Measurements from ENCODE around the gene PCDHA13. TPM values are rescaled to one million over a fixed set of nuclear protein-coding genes. Genes with fewer than 3 reads are reported as not detected.
"Not testable (repeated sequence)": the region's sequence is repeated elsewhere in the genome, so short reads cannot be mapped to it uniquely, and the experiment has no call there.

PCDHA13 gene
- total RNA-seq, 1 donor from 2014 or later, result 10.2 TPM

DNA sequence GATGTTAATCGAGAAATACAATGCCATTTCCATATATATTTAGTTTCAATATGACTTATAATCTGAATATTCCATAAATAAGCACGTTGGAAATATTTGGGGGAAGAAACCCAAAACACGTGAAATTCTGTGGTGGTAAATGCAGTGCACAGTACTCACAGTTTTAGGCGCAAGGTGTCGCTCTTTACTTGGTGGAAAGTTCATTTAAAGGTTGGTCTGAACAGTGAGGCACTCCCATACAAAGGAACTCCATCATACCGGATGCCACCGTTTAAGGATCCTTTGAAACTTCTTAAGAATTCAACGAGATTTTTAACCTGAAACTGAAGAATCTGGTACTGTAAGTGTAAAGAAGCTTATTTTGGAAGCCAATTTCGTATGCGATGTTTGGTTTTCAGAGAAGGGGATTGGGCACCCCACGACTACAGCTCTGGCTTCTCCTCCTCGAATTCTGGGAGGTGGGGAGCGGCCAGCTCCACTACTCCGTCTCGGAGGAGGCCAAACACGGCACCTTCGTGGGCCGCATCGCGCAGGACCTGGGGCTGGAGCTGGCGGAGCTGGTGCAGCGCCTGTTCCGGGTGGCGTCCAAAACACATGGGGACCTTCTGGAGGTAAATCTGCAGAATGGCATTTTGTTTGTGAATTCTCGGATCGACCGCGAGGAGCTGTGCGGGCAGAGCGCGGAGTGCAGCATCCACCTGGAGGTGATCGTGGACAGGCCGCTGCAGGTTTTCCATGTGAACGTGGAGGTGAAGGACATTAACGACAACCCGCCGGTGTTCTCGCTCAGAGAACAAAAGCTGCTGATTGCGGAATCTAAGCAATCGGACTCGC, 13.0 kb upstream of the PCDHA13 start, which contains the start of gene PCDHA11:
TSS of gene PCDHA11 (plus strand) at position 237 of the 834 bp plus-strand sequence. CDS start at position 384, 147 bp downstream.
- Mint-ChIP-seq H3K4me1 (ENCODE audit: low read depth, unreplicated experiment) (peaks cover 8% of the 10 kb centered on the region), H3K36me3 (ENCODE audit: unreplicated experiment) (peaks cover 23% of the 10 kb centered on the region), H3K9me3 (ENCODE audit: unreplicated experiment) (peaks cover 10% of the 10 kb centered on the region), H3K27me3 (ENCODE audit: unreplicated experiment) (peaks cover 7% of the 10 kb centered on the region), H3K4me3 (ENCODE audit: unreplicated experiment) (peak within 1 kb of the TSS; percentile 88), H3K27ac (ENCODE audit: unreplicated experiment) (peak within 1 kb of the TSS; percentile 93)
- TF ChIP-seq, protein P1, sequence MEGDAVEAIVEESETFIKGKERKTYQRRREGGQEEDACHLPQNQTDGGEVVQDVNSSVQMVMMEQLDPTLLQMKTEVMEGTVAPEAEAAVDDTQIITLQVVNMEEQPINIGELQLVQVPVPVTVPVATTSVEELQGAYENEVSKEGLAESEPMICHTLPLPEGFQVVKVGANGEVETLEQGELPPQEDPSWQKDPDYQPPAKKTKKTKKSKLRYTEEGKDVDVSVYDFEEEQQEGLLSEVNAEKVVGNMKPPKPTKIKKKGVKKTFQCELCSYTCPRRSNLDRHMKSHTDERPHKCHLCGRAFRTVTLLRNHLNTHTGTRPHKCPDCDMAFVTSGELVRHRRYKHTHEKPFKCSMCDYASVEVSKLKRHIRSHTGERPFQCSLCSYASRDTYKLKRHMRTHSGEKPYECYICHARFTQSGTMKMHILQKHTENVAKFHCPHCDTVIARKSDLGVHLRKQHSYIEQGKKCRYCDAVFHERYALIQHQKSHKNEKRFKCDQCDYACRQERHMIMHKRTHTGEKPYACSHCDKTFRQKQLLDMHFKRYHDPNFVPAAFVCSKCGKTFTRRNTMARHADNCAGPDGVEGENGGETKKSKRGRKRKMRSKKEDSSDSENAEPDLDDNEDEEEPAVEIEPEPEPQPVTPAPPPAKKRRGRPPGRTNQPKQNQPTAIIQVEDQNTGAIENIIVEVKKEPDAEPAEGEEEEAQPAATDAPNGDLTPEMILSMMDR (IDR thresholded peaks at IDR 0.05; ENCODE audit: partially characterized antibody, unreplicated experiment), result no peak
- no peak for DNase-seq

DNA sequence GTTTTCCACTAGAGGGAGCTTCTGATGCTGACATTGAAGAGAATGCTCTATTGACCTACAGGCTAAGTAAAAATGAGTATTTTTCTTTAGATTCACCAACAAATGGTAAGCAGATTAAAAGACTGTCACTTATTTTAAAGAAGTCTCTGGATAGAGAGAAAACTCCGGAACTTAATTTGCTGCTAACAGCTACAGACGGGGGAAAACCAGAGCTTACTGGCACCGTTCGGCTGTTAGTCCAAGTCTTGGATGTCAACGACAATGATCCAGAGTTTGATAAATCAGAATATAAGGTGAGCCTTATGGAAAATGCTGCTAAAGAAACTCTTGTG, 12.4 kb upstream of the PCDHA13 start:
- Mint-ChIP-seq H3K4me3 (ENCODE audit: unreplicated experiment) (peak overlapping the region; percentile 88), H3K4me1 (ENCODE audit: low read depth, unreplicated experiment) (peaks cover 8% of the 10 kb centered on the region), H3K36me3 (ENCODE audit: unreplicated experiment) (peaks cover 20% of the 10 kb centered on the region), H3K9me3 (ENCODE audit: unreplicated experiment) (peaks cover 10% of the 10 kb centered on the region), H3K27ac (ENCODE audit: unreplicated experiment) (peak overlapping the region; percentile 93), H3K27me3 (ENCODE audit: unreplicated experiment) (peaks cover 7% of the 10 kb centered on the region)
- TF ChIP-seq, protein P1 (IDR thresholded peaks at IDR 0.05; ENCODE audit: partially characterized antibody, unreplicated experiment), result peak; percentile 38
- no peak for DNase-seq

DNA sequence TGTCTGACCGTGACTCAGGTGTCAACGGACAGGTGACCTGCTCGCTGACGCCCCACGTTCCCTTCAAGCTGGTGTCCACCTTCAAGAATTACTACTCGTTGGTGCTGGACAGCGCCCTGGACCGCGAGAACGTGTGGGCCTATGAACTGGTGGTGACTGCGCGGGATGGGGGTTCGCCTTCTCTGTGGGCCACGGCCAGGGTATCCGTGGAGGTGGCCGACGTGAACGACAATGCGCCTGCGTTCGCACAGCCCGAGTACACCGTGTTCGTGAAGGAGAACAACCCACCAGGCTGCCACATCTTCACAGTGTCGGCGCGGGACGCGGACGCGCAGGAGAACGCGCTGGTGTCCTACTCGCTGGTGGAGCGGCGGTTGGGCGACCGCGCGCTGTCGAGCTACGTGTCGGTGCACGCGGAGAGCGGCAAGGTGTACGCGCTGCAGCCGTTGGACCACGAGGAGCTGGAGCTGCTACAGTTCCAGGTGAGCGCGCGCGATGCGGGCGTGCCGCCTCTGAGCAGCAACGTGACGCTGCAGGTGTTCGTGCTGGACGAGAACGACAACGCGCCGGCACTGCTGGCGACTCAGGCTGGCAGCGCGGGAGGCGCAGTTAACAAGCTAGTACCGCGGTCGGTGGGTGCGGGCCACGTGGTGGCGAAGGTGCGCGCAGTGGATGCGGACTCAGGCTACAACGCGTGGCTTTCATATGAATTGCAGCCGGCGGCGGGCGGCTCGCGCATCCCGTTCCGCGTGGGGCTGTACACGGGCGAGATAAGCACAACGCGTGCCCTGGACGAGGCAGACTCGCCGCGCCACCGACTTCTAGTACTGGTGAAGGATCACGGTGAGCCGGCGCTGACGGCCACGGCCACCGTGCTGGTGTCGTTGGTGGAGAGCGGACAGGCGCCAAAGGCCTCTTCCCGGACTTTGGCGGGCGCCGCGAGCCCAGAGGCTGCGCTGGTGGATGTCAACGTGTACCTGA, 11.4 kb upstream of the PCDHA13 start:
- peaks cover 17% of the 10 kb centered on the region for H3K36me3 Mint-ChIP-seq (ENCODE audit: unreplicated experiment)
- H3K4me3 Mint-ChIP-seq (ENCODE audit: unreplicated experiment), result no peak overlapping the region
- H3K9me3 Mint-ChIP-seq (ENCODE audit: unreplicated experiment), result peaks cover 10% of the 10 kb centered on the region
- no peak overlapping the region for H3K27ac Mint-ChIP-seq (ENCODE audit: unreplicated experiment)
- peaks cover 8% of the 10 kb centered on the region for H3K27me3 Mint-ChIP-seq (ENCODE audit: unreplicated experiment)
- no peak for DNase-seq
- H3K4me1 Mint-ChIP-seq (ENCODE audit: low read depth, unreplicated experiment), result peaks cover 8% of the 10 kb centered on the region
- TF ChIP-seq, protein P1 (IDR thresholded peaks at IDR 0.05; ENCODE audit: partially characterized antibody, unreplicated experiment), result no peak

DNA sequence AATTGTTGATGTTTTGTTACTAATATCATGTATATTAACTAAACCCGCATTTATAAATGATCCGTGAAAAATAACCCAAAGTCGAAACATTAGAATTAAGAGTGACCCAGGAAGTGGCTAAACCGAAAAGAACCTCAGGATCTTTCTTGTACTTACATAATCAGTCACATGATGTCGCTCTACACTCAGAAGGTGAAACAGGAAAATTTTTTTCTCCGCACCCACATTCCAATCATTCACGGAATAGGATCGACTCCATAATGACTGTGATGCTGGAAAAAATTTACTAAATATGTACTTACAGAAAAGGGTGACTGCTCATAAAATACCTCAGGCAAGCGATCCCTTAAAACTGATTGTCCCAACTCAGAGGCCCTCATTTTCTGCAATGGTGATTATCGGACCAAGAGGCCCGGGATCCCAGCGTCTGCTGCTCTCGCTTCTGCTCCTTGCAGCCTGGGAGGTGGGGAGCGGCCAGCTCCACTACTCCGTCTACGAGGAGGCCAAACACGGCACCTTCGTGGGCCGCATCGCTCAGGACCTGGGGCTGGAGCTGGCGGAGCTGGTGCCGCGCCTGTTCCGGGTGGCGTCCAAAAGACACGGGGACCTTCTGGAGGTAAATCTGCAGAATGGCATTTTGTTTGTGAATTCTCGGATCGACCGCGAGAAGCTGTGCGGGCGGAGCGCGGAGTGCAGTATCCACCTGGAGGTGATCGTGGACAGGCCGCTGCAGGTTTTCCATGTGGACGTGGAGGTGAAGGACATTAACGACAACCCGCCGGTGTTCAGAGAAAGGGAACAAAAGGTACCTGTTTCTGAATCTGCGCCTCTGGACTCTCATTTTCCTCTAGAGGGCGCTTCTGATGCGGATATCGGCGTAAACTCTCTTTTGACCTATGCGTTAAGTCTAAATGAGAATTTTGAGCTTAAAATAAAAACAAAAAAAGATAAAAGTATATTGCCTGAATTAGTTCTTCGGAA, 6.5 kb upstream of the PCDHA13 start, which contains the start of gene PCDHA12:
TSS of gene PCDHA12 (plus strand) at position 224 of the 981 bp plus-strand sequence. CDS start at position 389, 165 bp downstream.
- peak within 1 kb of the TSS; percentile 94 for H3K4me3 Mint-ChIP-seq (ENCODE audit: unreplicated experiment)
- peaks cover 7% of the 10 kb centered on the region for H3K4me1 Mint-ChIP-seq (ENCODE audit: low read depth, unreplicated experiment)
- H3K27me3 Mint-ChIP-seq (ENCODE audit: unreplicated experiment), result peaks cover 7% of the 10 kb centered on the region
- H3K27ac Mint-ChIP-seq (ENCODE audit: unreplicated experiment), result peak within 1 kb of the TSS; percentile 98
- TF ChIP-seq, protein P1 (IDR thresholded peaks at IDR 0.05; ENCODE audit: partially characterized antibody, unreplicated experiment), result peak; percentile 65
- peaks cover 6% of the 10 kb centered on the region for H3K9me3 Mint-ChIP-seq (ENCODE audit: unreplicated experiment)
- peaks cover 22% of the 10 kb centered on the region for H3K36me3 Mint-ChIP-seq (ENCODE audit: unreplicated experiment)
- peak; percentile 35 for DNase-seq

DNA sequence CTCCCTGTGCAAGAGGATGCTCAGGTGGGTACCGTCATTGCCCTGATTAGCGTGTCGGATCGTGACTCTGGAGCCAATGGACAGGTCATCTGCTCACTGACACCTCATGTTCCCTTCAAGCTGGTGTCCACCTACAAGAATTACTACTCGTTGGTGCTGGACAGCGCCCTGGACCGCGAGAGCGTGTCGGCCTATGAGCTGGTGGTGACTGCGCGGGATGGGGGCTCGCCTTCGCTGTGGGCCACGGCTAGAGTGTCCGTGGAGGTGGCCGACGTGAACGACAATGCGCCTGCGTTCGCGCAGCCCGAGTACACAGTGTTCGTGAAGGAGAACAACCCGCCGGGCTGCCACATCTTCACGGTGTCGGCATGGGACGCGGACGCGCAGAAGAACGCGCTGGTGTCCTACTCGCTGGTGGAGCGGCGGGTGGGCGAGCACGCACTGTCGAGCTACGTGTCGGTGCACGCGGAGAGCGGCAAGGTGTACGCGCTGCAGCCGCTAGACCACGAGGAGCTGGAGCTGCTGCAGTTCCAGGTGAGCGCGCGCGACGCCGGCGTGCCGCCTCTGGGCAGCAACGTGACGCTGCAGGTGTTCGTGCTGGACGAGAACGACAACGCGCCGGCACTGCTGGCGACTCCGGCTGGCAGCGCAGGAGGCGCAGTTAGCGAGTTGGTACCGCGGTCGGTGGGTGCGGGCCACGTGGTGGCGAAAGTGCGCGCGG, 5.2 kb upstream of the PCDHA13 start:
- not testable (repeated sequence) for DNase-seq; H3K4me1 Mint-ChIP-seq (ENCODE audit: low read depth, unreplicated experiment); H3K9me3 Mint-ChIP-seq (ENCODE audit: unreplicated experiment); H3K27me3 Mint-ChIP-seq (ENCODE audit: unreplicated experiment); H3K27ac Mint-ChIP-seq (ENCODE audit: unreplicated experiment)
- peaks cover 27% of the 10 kb centered on the region for H3K36me3 Mint-ChIP-seq (ENCODE audit: unreplicated experiment)
- H3K4me3 Mint-ChIP-seq (ENCODE audit: unreplicated experiment), result peak overlapping the region; percentile 94
